Measurements from ENCODE around the gene VPS35L.
"Not testable (repeated sequence)": the region's sequence is repeated elsewhere in the genome, so short reads cannot be mapped to it uniquely, and the experiment has no call there.

VPS35L gene

GRCh38 chr16:19709381-19710136 lies 154.1 kb downstream of the VPS35L start:
- Mint-ChIP-seq H3K36me3 (ENCODE audit: low read depth) (peaks cover 44% of the 10 kb centered on the region), H3K27me3 (no peaks in the 10 kb centered on the region), H3K9me3 (no peaks in the 10 kb centered on the region), H3K4me1 (peaks cover 3% of the 10 kb centered on the region), H3K4me3 (no peak overlapping the region), H3K27ac (peak overlapping the region; percentile 11)
- no peak for ATAC-seq
- no peak for DNase-seq

- H3K36me3 Mint-ChIP-seq (ENCODE audit: low read depth), result peaks cover 43% of the 10 kb centered on the region
Observed at GRCh38 chr16:19710191-19710908, 154.8 kb downstream of the VPS35L start.

GRCh38 chr16:19710991-19711545 lies 155.6 kb downstream of the VPS35L start:
- peaks cover 39% of the 10 kb centered on the region for H3K36me3 Mint-ChIP-seq (ENCODE audit: low read depth)
- DNase-seq (no peak), ATAC-seq (no peak)
- H3K4me1 Mint-ChIP-seq, result peaks cover 6% of the 10 kb centered on the region
- H3K9me3 Mint-ChIP-seq, result no peaks in the 10 kb centered on the region
- no peak overlapping the region for H3K4me3 Mint-ChIP-seq
- H3K27ac Mint-ChIP-seq, result no peak overlapping the region
- no peaks in the 10 kb centered on the region for H3K27me3 Mint-ChIP-seq

More at GRCh38 chr16:19710191-19710908, 154.8 kb downstream of the VPS35L start:
- H3K9me3 Mint-ChIP-seq, result no peaks in the 10 kb centered on the region
- ATAC-seq (no peak), DNase-seq (no peak)
- H3K4me3 Mint-ChIP-seq, result no peak overlapping the region
- no peaks in the 10 kb centered on the region for H3K27me3 Mint-ChIP-seq
- no peak overlapping the region for H3K27ac Mint-ChIP-seq
- peaks cover 5% of the 10 kb centered on the region for H3K4me1 Mint-ChIP-seq

GRCh38 chr16:19711643-19712042 lies 156.1 kb downstream of the VPS35L start:
- no peak for ATAC-seq
- Mint-ChIP-seq H3K36me3 (ENCODE audit: low read depth) (peaks cover 33% of the 10 kb centered on the region), H3K4me3 (no peak overlapping the region), H3K27me3 (no peaks in the 10 kb centered on the region), H3K27ac (no peak overlapping the region), H3K9me3 (no peaks in the 10 kb centered on the region), H3K4me1 (peaks cover 12% of the 10 kb centered on the region)
- DNase-seq, result no peak

- ATAC-seq (no peak), DNase-seq (no peak)
- H3K9me3 Mint-ChIP-seq, result no peaks in the 10 kb centered on the region
- peaks cover 33% of the 10 kb centered on the region for H3K36me3 Mint-ChIP-seq (ENCODE audit: low read depth)
- no peak overlapping the region for H3K4me3 Mint-ChIP-seq
- no peaks in the 10 kb centered on the region for H3K27me3 Mint-ChIP-seq
- no peak overlapping the region for H3K27ac Mint-ChIP-seq
- peaks cover 17% of the 10 kb centered on the region for H3K4me1 Mint-ChIP-seq
Observed at GRCh38 chr16:19712418-19713058, 157.0 kb downstream of the VPS35L start.

- DNase-seq, result no peak
- Mint-ChIP-seq H3K27ac (no peak overlapping the region), H3K36me3 (ENCODE audit: low read depth) (peaks cover 34% of the 10 kb centered on the region), H3K4me3 (no peak overlapping the region), H3K4me1 (peaks cover 17% of the 10 kb centered on the region), H3K9me3 (no peaks in the 10 kb centered on the region), H3K27me3 (no peaks in the 10 kb centered on the region)
- no peak for ATAC-seq
Observed at GRCh38 chr16:19713697-19714096, 158.2 kb downstream of the VPS35L start.

- no peaks in the 10 kb centered on the region for H3K27me3 Mint-ChIP-seq
- peaks cover 31% of the 10 kb centered on the region for H3K36me3 Mint-ChIP-seq (ENCODE audit: low read depth)
- H3K27ac Mint-ChIP-seq, result no peak overlapping the region
- H3K9me3 Mint-ChIP-seq, result no peaks in the 10 kb centered on the region
- ATAC-seq, result no peak
- H3K4me3 Mint-ChIP-seq, result no peak overlapping the region
- no peak for DNase-seq
- H3K4me1 Mint-ChIP-seq, result peaks cover 22% of the 10 kb centered on the region
Observed at GRCh38 chr16:19715566-19715965, 160.1 kb downstream of the VPS35L start.

- H3K4me3 Mint-ChIP-seq, result peak overlapping the region; percentile 91
- H3K27ac Mint-ChIP-seq, result peak overlapping the region; percentile 32
- no peaks in the 10 kb centered on the region for H3K9me3 Mint-ChIP-seq
- peaks cover 31% of the 10 kb centered on the region for H3K36me3 Mint-ChIP-seq (ENCODE audit: low read depth)
- no peak for DNase-seq
- ATAC-seq, result no peak
- no peaks in the 10 kb centered on the region for H3K27me3 Mint-ChIP-seq
- peaks cover 22% of the 10 kb centered on the region for H3K4me1 Mint-ChIP-seq
Observed at GRCh38 chr16:19716183-19716582, 160.7 kb downstream of the VPS35L start.

GRCh38 chr16:19716728-19717127 lies 161.2 kb downstream of the VPS35L start:
- not testable (repeated sequence) for H3K9me3 Mint-ChIP-seq, DNase-seq, H3K27me3 Mint-ChIP-seq, ATAC-seq
- H3K36me3 Mint-ChIP-seq (ENCODE audit: low read depth), result peaks cover 26% of the 10 kb centered on the region
- H3K27ac Mint-ChIP-seq, result peak overlapping the region; percentile 91
- peaks cover 22% of the 10 kb centered on the region for H3K4me1 Mint-ChIP-seq
- H3K4me3 Mint-ChIP-seq, result peak overlapping the region; percentile 91

- Mint-ChIP-seq H3K9me3 (no peaks in the 10 kb centered on the region), H3K4me1 (peaks cover 22% of the 10 kb centered on the region), H3K4me3 (peak overlapping the region; percentile 91), H3K27ac (peak overlapping the region; percentile 91), H3K27me3 (no peaks in the 10 kb centered on the region), H3K36me3 (ENCODE audit: low read depth) (peaks cover 25% of the 10 kb centered on the region)
- ATAC-seq (no peak), DNase-seq (no peak)
Observed at GRCh38 chr16:19717314-19717713, 161.8 kb downstream of the VPS35L start.

- H3K4me3 Mint-ChIP-seq, result peak within 1 kb of the TSS; percentile 91
- H3K36me3 Mint-ChIP-seq (ENCODE audit: low read depth), result peaks cover 25% of the 10 kb centered on the region
- ATAC-seq (peak; percentile 92), DNase-seq (peak; percentile 88)
- no peaks in the 10 kb centered on the region for H3K9me3 Mint-ChIP-seq
- H3K4me1 Mint-ChIP-seq, result peaks cover 22% of the 10 kb centered on the region
- H3K27ac Mint-ChIP-seq, result peak within 1 kb of the TSS; percentile 91
- H3K27me3 Mint-ChIP-seq, result no peaks in the 10 kb centered on the region
Observed at GRCh38 chr16:19717741-19718623, 162.5 kb downstream of the VPS35L start, which contains the start of the genes IQCK and KNOP1. Gene IQCK (plus strand): TSS chr16:19718271. CDS start chr16:19718307, 36 bp downstream. Gene KNOP1 (minus strand): TSS chr16:19718227. CDS start chr16:19715035, 3,192 bp downstream.

GRCh38 chr16:19718624-19718965 lies 163.1 kb downstream of the VPS35L start:
- Mint-ChIP-seq H3K27ac (peak overlapping the region; percentile 91), H3K9me3 (no peaks in the 10 kb centered on the region), H3K36me3 (ENCODE audit: low read depth) (peaks cover 20% of the 10 kb centered on the region), H3K4me1 (peaks cover 22% of the 10 kb centered on the region), H3K4me3 (peak overlapping the region; percentile 91), H3K27me3 (no peaks in the 10 kb centered on the region)
- peak; percentile 6 for ATAC-seq
- no peak for DNase-seq

- H3K27ac Mint-ChIP-seq, result no peak overlapping the region
- no peak overlapping the region for H3K4me3 Mint-ChIP-seq
- H3K4me1 Mint-ChIP-seq, result peaks cover 6% of the 10 kb centered on the region
- no peak for DNase-seq
- H3K27me3 Mint-ChIP-seq, result no peaks in the 10 kb centered on the region
- peaks cover 2% of the 10 kb centered on the region for H3K36me3 Mint-ChIP-seq (ENCODE audit: low read depth)
- no peak for ATAC-seq
- H3K9me3 Mint-ChIP-seq, result no peaks in the 10 kb centered on the region
Observed at GRCh38 chr16:19722269-19722952, 166.9 kb downstream of the VPS35L start.

All from activated naive CD8-positive, alpha-beta T cell treated with anti-CD3 and anti-CD28 coated beads, Interleukin-2, amount 50 U/mL, for 24 hours (primary cell).